ENCODE measurements around the gene EHBP1L1.

Gene EHBP1L1

DNA sequence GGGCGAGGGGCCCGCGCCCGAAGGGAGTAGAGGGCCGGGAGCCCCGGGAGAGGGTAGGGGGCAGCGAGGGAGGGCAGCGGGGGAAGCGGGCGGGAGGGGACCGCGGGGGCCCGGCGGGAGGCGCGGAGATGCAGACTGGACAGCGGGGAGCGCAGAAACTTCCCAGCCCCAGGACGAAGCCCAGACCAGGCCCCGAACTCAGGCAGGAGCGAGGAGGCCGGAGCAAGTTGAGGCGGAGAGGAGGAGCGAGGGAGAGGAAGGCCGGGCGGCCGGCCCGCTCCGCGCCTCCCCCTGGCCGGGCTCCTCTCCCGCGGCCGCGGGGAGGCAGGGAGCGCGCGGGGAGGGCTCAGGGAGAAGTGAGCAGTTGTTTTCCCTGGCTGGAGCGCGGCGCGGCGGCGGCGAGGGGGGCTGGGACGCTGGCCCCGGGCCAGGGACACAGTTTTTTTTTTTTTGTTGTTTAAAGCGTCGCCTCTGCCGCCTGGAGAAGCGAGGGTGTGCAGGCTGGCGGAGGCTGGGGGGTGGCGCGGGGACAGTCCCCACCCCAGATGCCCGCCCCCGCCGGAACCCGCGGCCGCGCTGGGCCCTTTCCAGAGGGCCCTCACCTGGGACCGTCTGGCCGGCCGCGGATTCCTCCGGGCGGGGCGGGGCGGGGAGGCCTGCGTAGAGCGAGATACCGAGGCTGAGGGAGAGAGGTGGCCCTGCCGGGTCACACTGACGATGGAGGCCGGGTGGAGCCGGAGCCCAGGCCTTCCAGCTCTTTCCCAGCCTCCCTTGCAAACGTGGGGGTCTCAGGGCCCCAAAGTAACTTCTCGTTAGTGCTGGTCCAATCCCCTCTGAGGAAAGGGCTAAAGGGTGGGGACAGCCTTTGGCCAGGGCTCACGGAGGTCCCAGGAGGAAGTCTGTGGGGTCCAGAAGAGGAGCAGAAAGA lies 17.6 kb upstream of the EHBP1L1 start, which contains the start of gene LTBP3:
Gene LTBP3 (minus strand): TSS at position 358 of the 928 bp plus-strand sequence. CDS start 400 bp downstream, outside the sequence.
- DNase-seq (ENCODE audit: low read depth) = peak; percentile 88
- TF ChIP-seq, protein P1, sequence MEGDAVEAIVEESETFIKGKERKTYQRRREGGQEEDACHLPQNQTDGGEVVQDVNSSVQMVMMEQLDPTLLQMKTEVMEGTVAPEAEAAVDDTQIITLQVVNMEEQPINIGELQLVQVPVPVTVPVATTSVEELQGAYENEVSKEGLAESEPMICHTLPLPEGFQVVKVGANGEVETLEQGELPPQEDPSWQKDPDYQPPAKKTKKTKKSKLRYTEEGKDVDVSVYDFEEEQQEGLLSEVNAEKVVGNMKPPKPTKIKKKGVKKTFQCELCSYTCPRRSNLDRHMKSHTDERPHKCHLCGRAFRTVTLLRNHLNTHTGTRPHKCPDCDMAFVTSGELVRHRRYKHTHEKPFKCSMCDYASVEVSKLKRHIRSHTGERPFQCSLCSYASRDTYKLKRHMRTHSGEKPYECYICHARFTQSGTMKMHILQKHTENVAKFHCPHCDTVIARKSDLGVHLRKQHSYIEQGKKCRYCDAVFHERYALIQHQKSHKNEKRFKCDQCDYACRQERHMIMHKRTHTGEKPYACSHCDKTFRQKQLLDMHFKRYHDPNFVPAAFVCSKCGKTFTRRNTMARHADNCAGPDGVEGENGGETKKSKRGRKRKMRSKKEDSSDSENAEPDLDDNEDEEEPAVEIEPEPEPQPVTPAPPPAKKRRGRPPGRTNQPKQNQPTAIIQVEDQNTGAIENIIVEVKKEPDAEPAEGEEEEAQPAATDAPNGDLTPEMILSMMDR (conservative IDR thresholded peaks at IDR 0.05; ENCODE audit: low read depth, low read length) = no peak
- H3K4me3 ChIP-seq (ENCODE audit: low read depth, low read length) = peak within 1 kb of the TSS; percentile 65

DNA sequence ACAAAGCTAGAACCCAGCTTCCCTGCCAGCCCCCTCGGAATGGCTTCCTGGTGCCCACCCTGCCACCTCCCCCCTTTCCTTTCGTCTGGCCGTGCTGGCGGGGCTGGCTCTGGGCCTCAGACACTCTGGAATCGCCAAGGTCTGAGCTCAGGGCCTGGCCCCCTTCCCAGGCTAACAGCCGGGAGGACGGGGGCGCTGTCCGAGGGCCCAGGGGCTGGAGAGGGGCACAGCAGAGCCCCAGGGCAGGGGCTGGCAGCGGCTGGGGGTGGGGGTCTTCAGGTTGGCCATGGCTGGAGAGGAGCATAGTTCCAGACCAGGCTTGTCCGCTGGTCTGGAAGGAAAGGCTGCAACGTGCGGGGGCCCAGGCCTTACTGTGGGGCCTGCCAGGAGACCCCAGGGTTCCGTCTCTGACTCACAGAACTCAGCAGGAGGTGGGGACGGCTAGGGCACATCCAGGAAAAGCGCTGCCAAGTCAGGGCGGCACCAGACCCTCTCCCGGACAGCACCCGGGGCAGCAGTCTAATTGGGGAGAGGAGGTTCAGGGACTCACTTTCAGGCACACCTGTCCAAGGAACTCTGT lies 16.8 kb upstream of the EHBP1L1 start:
- peak; percentile 58 for DNase-seq (ENCODE audit: low read depth)
- H3K4me3 ChIP-seq (ENCODE audit: low read depth, low read length) = peak overlapping the region; percentile 65
- TF ChIP-seq, protein P1 (conservative IDR thresholded peaks at IDR 0.05; ENCODE audit: low read depth, low read length) = peak; percentile 18

DNA sequence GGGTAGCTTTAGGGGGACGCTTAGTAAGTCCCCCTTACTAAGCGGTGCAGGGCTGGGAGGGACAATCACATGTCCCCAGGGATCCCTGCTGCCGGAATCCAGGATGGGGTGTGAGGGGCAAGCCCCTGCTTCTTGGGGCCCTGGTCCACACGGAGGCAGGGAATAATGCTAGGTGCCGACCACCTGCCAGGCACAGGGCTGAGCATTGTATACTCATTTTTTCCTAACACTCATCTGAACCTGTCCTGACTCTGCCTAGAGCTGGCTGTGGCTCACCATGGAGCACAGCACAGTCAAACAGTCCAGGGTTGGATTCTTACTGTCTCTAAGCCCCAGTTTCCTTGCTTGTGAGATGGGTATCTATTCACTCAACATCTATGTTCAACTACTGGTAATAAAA lies 16.3 kb upstream of the EHBP1L1 start:
- H3K4me3 ChIP-seq (ENCODE audit: low read depth, low read length) = no peak overlapping the region
- peak; percentile 59 for DNase-seq (ENCODE audit: low read depth)
- TF ChIP-seq, protein P1 (conservative IDR thresholded peaks at IDR 0.05; ENCODE audit: low read depth, low read length) = no peak

- TF ChIP-seq, protein P1 (conservative IDR thresholded peaks at IDR 0.05; ENCODE audit: low read depth, low read length) = no peak
- peak; percentile 63 for DNase-seq (ENCODE audit: low read depth)
- H3K4me3 ChIP-seq (ENCODE audit: low read depth, low read length) = no peak overlapping the region
These were observed 15.8 kb upstream of the EHBP1L1 start for GRCh38 chr11:65559951-65560537.

- TF ChIP-seq, protein P1 (conservative IDR thresholded peaks at IDR 0.05; ENCODE audit: low read depth, low read length) = no peak
- H3K4me3 ChIP-seq (ENCODE audit: low read depth, low read length) = no peak overlapping the region
- peak; percentile 79 for DNase-seq (ENCODE audit: low read depth)
These were observed 15.1 kb upstream of the EHBP1L1 start for GRCh38 chr11:65560555-65561418.

- no peak for DNase-seq (ENCODE audit: low read depth)
- no peak overlapping the region for H3K4me3 ChIP-seq (ENCODE audit: low read depth, low read length)
- TF ChIP-seq, protein P1 (conservative IDR thresholded peaks at IDR 0.05; ENCODE audit: low read depth, low read length) = no peak
These were observed 13.8 kb upstream of the EHBP1L1 start for GRCh38 chr11:65562020-65562419.
